Chondrocyte (in vitro differentiated cells): ENCODE measurements around the gene SERINC3. TPM values are rescaled to one million over a fixed set of nuclear protein-coding genes. Genes with fewer than 3 reads are reported as not detected.

Source experiments
- DNase-seq: peaks from one replicate; pipeline ENCODE4 v3.0.0; 2021; ENCODE audit warnings: mixed read lengths, low spot score
- H3K27ac Mint-ChIP-seq: one replicate; pipeline ENCODE4 v1.8.0; 2021; ENCODE audit warnings: mild to moderate bottlenecking, moderate library complexity, mixed read lengths; ENCODE audit not compliant: unreplicated experiment
- H3K27me3 Mint-ChIP-seq: 2 replicates; pipeline ENCODE4 v1.8.0; 2021; ENCODE audit warnings: low read depth, mixed read lengths
- H3K36me3 Mint-ChIP-seq: 2 replicates; pipeline ENCODE4 v1.8.0; 2021; ENCODE audit warnings: low read depth, mixed read lengths
- H3K4me1 Mint-ChIP-seq: 2 replicates; pipeline ENCODE4 v1.8.0; 2021; ENCODE audit warnings: low read depth, mild to moderate bottlenecking, mixed read lengths
- H3K4me3 Mint-ChIP-seq: one replicate; pipeline ENCODE4 v1.8.0; 2021; ENCODE audit warnings: mild to moderate bottlenecking, moderate library complexity, mixed read lengths; ENCODE audit not compliant: unreplicated experiment
- H3K9me3 Mint-ChIP-seq: 2 replicates; pipeline ENCODE4 v1.8.0; 2021; ENCODE audit warnings: low read depth, mixed read lengths
- CTCF ChIP-seq: fragments of 200-600 bp; sonication (generic); IDR thresholded peaks from 2 replicates; pipeline ENCODE4 v1.5.0; 2021; ENCODE audit warnings: antibody characterized with exemption, mild to moderate bottlenecking, moderate library complexity
- total RNA-seq: library from RNA; stranded (reverse); gene quantifications from 3 replicates; pipeline ENCODE4 v1.2.1, GENCODE V29; 2021

SERINC3 gene
- total RNA-seq, 1 donor from 2014 or later, result 121 TPM

- peaks cover 2% of the 10 kb centered on the region for H3K9me3 Mint-ChIP-seq
- TF ChIP-seq CTCF, result no peak
- no peaks in the 10 kb centered on the region for H3K27me3 Mint-ChIP-seq
- H3K4me1 Mint-ChIP-seq, result peaks cover 9% of the 10 kb centered on the region
- no peak for DNase-seq
- no peak overlapping the region for H3K4me3 Mint-ChIP-seq
- H3K36me3 Mint-ChIP-seq, result no peaks in the 10 kb centered on the region
- H3K27ac Mint-ChIP-seq, result no peak overlapping the region
Measured at GRCh38 chr20:44528309-44528708, 6.4 kb upstream of the SERINC3 start.

GRCh38 chr20:44527716-44528199 lies 5.9 kb upstream of the SERINC3 start:
- peaks cover 2% of the 10 kb centered on the region for H3K9me3 Mint-ChIP-seq
- no peak for TF ChIP-seq CTCF
- H3K4me1 Mint-ChIP-seq, result peaks cover 9% of the 10 kb centered on the region
- H3K4me3 Mint-ChIP-seq, result no peak overlapping the region
- H3K36me3 Mint-ChIP-seq, result no peaks in the 10 kb centered on the region
- no peak for DNase-seq
- no peaks in the 10 kb centered on the region for H3K27me3 Mint-ChIP-seq
- no peak overlapping the region for H3K27ac Mint-ChIP-seq

GRCh38 chr20:44526129-44526528 lies 4.3 kb upstream of the SERINC3 start:
- Mint-ChIP-seq H3K9me3 (peaks cover 2% of the 10 kb centered on the region), H3K27ac (no peak overlapping the region), H3K36me3 (no peaks in the 10 kb centered on the region), H3K4me3 (no peak overlapping the region), H3K4me1 (peaks cover 18% of the 10 kb centered on the region), H3K27me3 (no peaks in the 10 kb centered on the region)
- DNase-seq, result no peak
- no peak for TF ChIP-seq CTCF

GRCh38 chr20:44523746-44524145 lies 1.9 kb upstream of the SERINC3 start:
- Mint-ChIP-seq H3K9me3 (peaks cover 2% of the 10 kb centered on the region), H3K4me1 (peaks cover 41% of the 10 kb centered on the region), H3K27me3 (no peaks in the 10 kb centered on the region), H3K27ac (no peak overlapping the region), H3K4me3 (no peak overlapping the region), H3K36me3 (no peaks in the 10 kb centered on the region)
- no peak for TF ChIP-seq CTCF
- no peak for DNase-seq

- no peak for DNase-seq
- Mint-ChIP-seq H3K4me1 (peaks cover 42% of the 10 kb centered on the region), H3K36me3 (no peaks in the 10 kb centered on the region), H3K27ac (peak overlapping the region; percentile 94), H3K4me3 (no peak overlapping the region), H3K27me3 (no peaks in the 10 kb centered on the region), H3K9me3 (peaks cover 2% of the 10 kb centered on the region)
- no peak for TF ChIP-seq CTCF
Measured at GRCh38 chr20:44522841-44523240, 971 bp upstream of the SERINC3 start.
